ENCODE data around the gene ADAMTS17.

GRCh38 chr15:100330629-100331215 lies 11.1 kb downstream of the ADAMTS17 start:
- no peak for TF ChIP-seq CTCF (IDR thresholded peaks at IDR 0.05 in 2 of 3, conservative IDR thresholded peaks at IDR 0.05 in 1 of 3; ENCODE audit: borderline replicate concordance in 1 of 3, insufficient read depth in 1 of 3, low read depth in 2 of 3, low read length in 2 of 3)
- TF ChIP-seq CEBPB (IDR thresholded peaks at IDR 0.05; ENCODE audit: low read depth): no peak
- no peak for TF ChIP-seq POLR2AphosphoS5 (IDR thresholded peaks at IDR 0.05; ENCODE audit: low read depth, low read length)
- no peak for TF ChIP-seq POLR2A (IDR thresholded peaks at IDR 0.05; ENCODE audit: borderline replicate concordance, extremely low read depth, insufficient read depth, insufficient read length)

All from HCT116 (cell line).